ENCODE data around the gene CAPSL.

Gene CAPSL

GRCh38 chr5:35890021-35891020 lies 48.1 kb downstream of the CAPSL start:
- Histone ChIP-seq H3K27ac (ENCODE audit: low read length) (no peak overlapping the region), H3K9me3 (ENCODE audit: control insufficient read depth, insufficient read depth, low read length) (no peaks in the 10 kb centered on the region), H3K27me3 (ENCODE audit: control insufficient read depth, insufficient read depth, low read length) (no peaks in the 10 kb centered on the region), H3K4me3 (ENCODE audit: low read length) (no peak overlapping the region), H3K36me3 (ENCODE audit: control insufficient read depth, insufficient read depth, low read length) (no peaks in the 10 kb centered on the region), H3K4me1 (ENCODE audit: control insufficient read depth, insufficient read depth, low read length) (no peaks in the 10 kb centered on the region)
- DNase-seq (ENCODE audit: low read depth, low spot score), result no peak
- WGBS (ENCODE audit: insufficient coverage, insufficient read length), result no CpG with 5 or more reads among the region's 5 CpGs

GRCh38 chr5:35887321-35888100 lies 50.9 kb downstream of the CAPSL start:
- no peak for DNase-seq (ENCODE audit: low read depth, low spot score)
- H3K27ac ChIP-seq (ENCODE audit: low read length), result no peak overlapping the region
- WGBS (ENCODE audit: insufficient coverage, insufficient read length), result no CpG with 5 or more reads among the region's 5 CpGs
- no peaks in the 10 kb centered on the region for H3K4me1 ChIP-seq (ENCODE audit: control insufficient read depth, insufficient read depth, low read length)
- H3K4me3 ChIP-seq (ENCODE audit: low read length), result no peak overlapping the region
- H3K36me3 ChIP-seq (ENCODE audit: control insufficient read depth, insufficient read depth, low read length), result no peaks in the 10 kb centered on the region
- no peaks in the 10 kb centered on the region for H3K27me3 ChIP-seq (ENCODE audit: control insufficient read depth, insufficient read depth, low read length)
- no peaks in the 10 kb centered on the region for H3K9me3 ChIP-seq (ENCODE audit: control insufficient read depth, insufficient read depth, low read length)

- Histone ChIP-seq H3K27me3 (ENCODE audit: control insufficient read depth, insufficient read depth, low read length) (no peaks in the 10 kb centered on the region), H3K4me3 (ENCODE audit: low read length) (no peak overlapping the region), H3K9me3 (ENCODE audit: control insufficient read depth, insufficient read depth, low read length) (no peaks in the 10 kb centered on the region), H3K36me3 (ENCODE audit: control insufficient read depth, insufficient read depth, low read length) (no peaks in the 10 kb centered on the region), H3K4me1 (ENCODE audit: control insufficient read depth, insufficient read depth, low read length) (no peaks in the 10 kb centered on the region), H3K27ac (ENCODE audit: low read length) (no peak overlapping the region)
- DNase-seq (ENCODE audit: low read depth, low spot score), result no peak
- no CpG with 5 or more reads among the region's 3 CpGs for WGBS (ENCODE audit: insufficient coverage, insufficient read length)
Observed at GRCh38 chr5:35886381-35886780, 52.0 kb downstream of the CAPSL start.

GRCh38 chr5:35884773-35885172 lies 53.6 kb downstream of the CAPSL start:
- DNase-seq (ENCODE audit: low read depth, low spot score), result no peak
- no peak overlapping the region for H3K27ac ChIP-seq (ENCODE audit: low read length)
- no peaks in the 10 kb centered on the region for H3K36me3 ChIP-seq (ENCODE audit: control insufficient read depth, insufficient read depth, low read length)
- no peaks in the 10 kb centered on the region for H3K9me3 ChIP-seq (ENCODE audit: control insufficient read depth, insufficient read depth, low read length)
- H3K27me3 ChIP-seq (ENCODE audit: control insufficient read depth, insufficient read depth, low read length), result no peaks in the 10 kb centered on the region
- no peak overlapping the region for H3K4me3 ChIP-seq (ENCODE audit: low read length)
- no peaks in the 10 kb centered on the region for H3K4me1 ChIP-seq (ENCODE audit: control insufficient read depth, insufficient read depth, low read length)

- H3K4me3 ChIP-seq (ENCODE audit: low read length), result no peak overlapping the region; the same call in 1 of the 2 replicates
- H3K36me3 ChIP-seq (ENCODE audit: control insufficient read depth, insufficient read depth, low read length), result no peaks in the 10 kb centered on the region
- DNase-seq (ENCODE audit: low read depth, low spot score), result no peak
- WGBS (ENCODE audit: insufficient coverage, insufficient read length), result no CpG with 5 or more reads among the region's 1 CpG
- no peaks in the 10 kb centered on the region for H3K27me3 ChIP-seq (ENCODE audit: control insufficient read depth, insufficient read depth, low read length)
- H3K9me3 ChIP-seq (ENCODE audit: control insufficient read depth, insufficient read depth, low read length), result no peaks in the 10 kb centered on the region
- H3K4me1 ChIP-seq (ENCODE audit: control insufficient read depth, insufficient read depth, low read length), result no peaks in the 10 kb centered on the region
- H3K27ac ChIP-seq (ENCODE audit: low read length), result no peak overlapping the region
Observed at GRCh38 chr5:35884191-35884769, 54.1 kb downstream of the CAPSL start.

- DNase-seq (ENCODE audit: low read depth, low spot score), result no peak
- no peaks in the 10 kb centered on the region for H3K27me3 ChIP-seq (ENCODE audit: control insufficient read depth, insufficient read depth, low read length)
- no peaks in the 10 kb centered on the region for H3K36me3 ChIP-seq (ENCODE audit: control insufficient read depth, insufficient read depth, low read length)
- no peak overlapping the region for H3K27ac ChIP-seq (ENCODE audit: low read length)
- no peaks in the 10 kb centered on the region for H3K9me3 ChIP-seq (ENCODE audit: control insufficient read depth, insufficient read depth, low read length)
- WGBS (ENCODE audit: insufficient coverage, insufficient read length), result no CpG with 5 or more reads among the region's 2 CpGs
- H3K4me1 ChIP-seq (ENCODE audit: control insufficient read depth, insufficient read depth, low read length), result no peaks in the 10 kb centered on the region
- no peak overlapping the region for H3K4me3 ChIP-seq (ENCODE audit: low read length)
Observed at GRCh38 chr5:35881758-35882157, 56.7 kb downstream of the CAPSL start.

- no peak overlapping the region for H3K4me3 ChIP-seq (ENCODE audit: low read length)
- DNase-seq (ENCODE audit: low read depth, low spot score), result no peak
- H3K27ac ChIP-seq (ENCODE audit: low read length), result no peak overlapping the region
- H3K36me3 ChIP-seq (ENCODE audit: control insufficient read depth, insufficient read depth, low read length), result no peaks in the 10 kb centered on the region
- no peaks in the 10 kb centered on the region for H3K9me3 ChIP-seq (ENCODE audit: control insufficient read depth, insufficient read depth, low read length)
- no peaks in the 10 kb centered on the region for H3K4me1 ChIP-seq (ENCODE audit: control insufficient read depth, insufficient read depth, low read length)
- no CpG with 5 or more reads among the region's 1 CpG for WGBS (ENCODE audit: insufficient coverage, insufficient read length)
- no peaks in the 10 kb centered on the region for H3K27me3 ChIP-seq (ENCODE audit: control insufficient read depth, insufficient read depth, low read length)
Observed at GRCh38 chr5:35880156-35880555, 58.3 kb downstream of the CAPSL start.

- Histone ChIP-seq H3K4me3 (ENCODE audit: low read length) (no peak overlapping the region), H3K27me3 (ENCODE audit: control insufficient read depth, insufficient read depth, low read length) (no peaks in the 10 kb centered on the region), H3K36me3 (ENCODE audit: control insufficient read depth, insufficient read depth, low read length) (no peaks in the 10 kb centered on the region), H3K27ac (ENCODE audit: low read length) (no peak overlapping the region), H3K4me1 (ENCODE audit: control insufficient read depth, insufficient read depth, low read length) (no peaks in the 10 kb centered on the region), H3K9me3 (ENCODE audit: control insufficient read depth, insufficient read depth, low read length) (no peaks in the 10 kb centered on the region)
- DNase-seq (ENCODE audit: low read depth, low spot score), result no peak
Observed at GRCh38 chr5:35879649-35880048, 58.8 kb downstream of the CAPSL start.

- H3K4me3 ChIP-seq (ENCODE audit: low read length), result no peak overlapping the region
- no peaks in the 10 kb centered on the region for H3K36me3 ChIP-seq (ENCODE audit: control insufficient read depth, insufficient read depth, low read length)
- WGBS (ENCODE audit: insufficient coverage, insufficient read length), result no CpG with 5 or more reads among the region's 2 CpGs
- no peak for DNase-seq (ENCODE audit: low read depth, low spot score)
- H3K27ac ChIP-seq (ENCODE audit: low read length), result no peak overlapping the region
- H3K4me1 ChIP-seq (ENCODE audit: control insufficient read depth, insufficient read depth, low read length), result no peaks in the 10 kb centered on the region
- no peaks in the 10 kb centered on the region for H3K27me3 ChIP-seq (ENCODE audit: control insufficient read depth, insufficient read depth, low read length)
- H3K9me3 ChIP-seq (ENCODE audit: control insufficient read depth, insufficient read depth, low read length), result no peaks in the 10 kb centered on the region
Observed at GRCh38 chr5:35879096-35879495, 59.3 kb downstream of the CAPSL start.

GRCh38 chr5:35878079-35878478 lies 60.3 kb downstream of the CAPSL start:
- no peaks in the 10 kb centered on the region for H3K36me3 ChIP-seq (ENCODE audit: control insufficient read depth, insufficient read depth, low read length)
- H3K4me1 ChIP-seq (ENCODE audit: control insufficient read depth, insufficient read depth, low read length), result no peaks in the 10 kb centered on the region
- no peak overlapping the region for H3K27ac ChIP-seq (ENCODE audit: low read length)

More at GRCh38 chr5:35878079-35878478, 60.3 kb downstream of the CAPSL start:
- Histone ChIP-seq H3K27me3 (ENCODE audit: control insufficient read depth, insufficient read depth, low read length) (no peaks in the 10 kb centered on the region), H3K9me3 (ENCODE audit: control insufficient read depth, insufficient read depth, low read length) (no peaks in the 10 kb centered on the region), H3K4me3 (ENCODE audit: low read length) (no peak overlapping the region)
- no peak for DNase-seq (ENCODE audit: low read depth, low spot score)
